Uterus (tissue), 2 donors: Measurements from ENCODE around the gene NOS1AP.

ENCODE experiments used
- POLR2A ChIP-seq, 2 donors: fragments of 450-650 bp; IDR thresholded peaks; one replicate each; pipeline ENCODE4 v1.6.1; 2016; ENCODE audit warnings: antibody characterized with exemption in 2 of 2, mild to moderate bottlenecking in 1 of 2, moderate library complexity in 1 of 2
- TF ChIP-seq, protein P1 (sequence below), 4 experiments: fragments of 200-600 bp in 2 of 4; fragments of 450-650 bp in 2 of 4; sonication (generic) in 2 of 4; IDR thresholded peaks; one replicate each; pipeline ENCODE4 v1.5.1; 2016 to 2019; ENCODE audit warnings: antibody characterized with exemption in 4 of 4, mild to moderate bottlenecking in 2 of 4, moderate library complexity in 1 of 4

DNA sequence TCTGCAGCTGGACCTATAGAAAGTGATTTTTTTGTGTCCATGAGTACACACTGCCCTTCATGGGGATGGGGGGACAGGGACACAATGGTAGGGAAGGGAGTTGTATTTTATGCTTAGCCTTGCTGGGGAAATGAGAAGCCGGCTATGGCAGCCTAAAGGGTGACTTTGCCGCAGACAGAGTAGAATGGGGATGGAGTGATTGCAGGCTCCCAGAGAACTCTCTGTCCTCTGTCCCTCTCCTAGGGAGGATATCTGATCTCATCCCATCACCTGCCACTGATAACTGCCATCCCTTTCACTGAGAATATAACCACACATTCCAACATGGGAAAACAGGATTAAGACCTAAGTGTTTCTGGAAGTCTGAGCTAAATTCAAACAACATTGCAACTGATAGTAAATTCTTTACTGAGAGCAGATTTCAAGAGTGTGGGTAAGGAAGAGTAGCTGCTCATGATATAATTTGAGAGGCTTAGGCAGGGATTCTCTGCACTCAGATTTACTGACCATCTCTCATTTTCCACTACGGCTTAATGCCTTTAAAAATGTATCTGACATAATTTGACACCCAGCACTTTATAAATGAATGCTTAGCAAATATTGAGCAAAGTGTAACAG, 328.6 kb downstream of the NOS1AP start:
- TF ChIP-seq, protein P1, sequence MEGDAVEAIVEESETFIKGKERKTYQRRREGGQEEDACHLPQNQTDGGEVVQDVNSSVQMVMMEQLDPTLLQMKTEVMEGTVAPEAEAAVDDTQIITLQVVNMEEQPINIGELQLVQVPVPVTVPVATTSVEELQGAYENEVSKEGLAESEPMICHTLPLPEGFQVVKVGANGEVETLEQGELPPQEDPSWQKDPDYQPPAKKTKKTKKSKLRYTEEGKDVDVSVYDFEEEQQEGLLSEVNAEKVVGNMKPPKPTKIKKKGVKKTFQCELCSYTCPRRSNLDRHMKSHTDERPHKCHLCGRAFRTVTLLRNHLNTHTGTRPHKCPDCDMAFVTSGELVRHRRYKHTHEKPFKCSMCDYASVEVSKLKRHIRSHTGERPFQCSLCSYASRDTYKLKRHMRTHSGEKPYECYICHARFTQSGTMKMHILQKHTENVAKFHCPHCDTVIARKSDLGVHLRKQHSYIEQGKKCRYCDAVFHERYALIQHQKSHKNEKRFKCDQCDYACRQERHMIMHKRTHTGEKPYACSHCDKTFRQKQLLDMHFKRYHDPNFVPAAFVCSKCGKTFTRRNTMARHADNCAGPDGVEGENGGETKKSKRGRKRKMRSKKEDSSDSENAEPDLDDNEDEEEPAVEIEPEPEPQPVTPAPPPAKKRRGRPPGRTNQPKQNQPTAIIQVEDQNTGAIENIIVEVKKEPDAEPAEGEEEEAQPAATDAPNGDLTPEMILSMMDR (IDR thresholded peaks at IDR 0.05) = no peak
- TF ChIP-seq POLR2A (IDR thresholded peaks at IDR 0.05) = no peak
